ENCODE results near the gene DIPK1A.

DIPK1A gene

GRCh38 chr1:92948071-92948470, 13.2 kb downstream of the DIPK1A start:
- Histone ChIP-seq H3K27ac (no peak overlapping the region), H3K27me3 (no peaks in the 10 kb centered on the region), H3K36me3 (no peaks in the 10 kb centered on the region), H3K4me3 (no peak overlapping the region), H3K4me1 (peaks cover 0 to 65% (median 18%) of the 10 kb centered on the region in 4 donors), H3K9me3 (no peaks in the 10 kb centered on the region)
- no peak for DNase-seq
- no peak for TF ChIP-seq CTCF (IDR thresholded peaks at IDR 0.05)
- intact Hi-C loops (cut with DNase I; ENCODE audit: low total_unique reads): no loop called here

GRCh38 chr1:92945748-92946270, 15.5 kb downstream of the DIPK1A start:
- H3K4me3 ChIP-seq: no peak overlapping the region
- peak overlapping the region in 1 of 2 donors; percentile 60 for H3K27ac ChIP-seq
- intact Hi-C loops (cut with DNase I; ENCODE audit: low total_unique reads): no loop called here

GRCh38 chr1:92944901-92945747, 16.1 kb downstream of the DIPK1A start:
- Histone ChIP-seq H3K4me1 (peaks cover 0 to 65% (median 32%) of the 10 kb centered on the region in 4 donors), H3K27ac (peak overlapping the region; percentile 51 to 60), H3K9me3 (no peaks in the 10 kb centered on the region), H3K27me3 (no peaks in the 10 kb centered on the region), H3K4me3 (no peak overlapping the region), H3K36me3 (no peaks in the 10 kb centered on the region)
- no peak for TF ChIP-seq CTCF (IDR thresholded peaks at IDR 0.05)
- no peak for DNase-seq
- intact Hi-C loops (cut with DNase I; ENCODE audit: low total_unique reads): no loop called here

More at GRCh38 chr1:92945748-92946270, 15.5 kb downstream of the DIPK1A start:
- no peaks in the 10 kb centered on the region for H3K9me3 ChIP-seq
- H3K27me3 ChIP-seq: no peaks in the 10 kb centered on the region
- peaks cover 0 to 65% (median 26%) of the 10 kb centered on the region in 4 donors for H3K4me1 ChIP-seq
- TF ChIP-seq CTCF (IDR thresholded peaks at IDR 0.05): no peak
- no peaks in the 10 kb centered on the region for H3K36me3 ChIP-seq
- no peak for DNase-seq

- Histone ChIP-seq H3K27ac (peak overlapping the region; percentile 42 to 60), H3K4me1 (peaks cover 0 to 74% (median 34%) of the 10 kb centered on the region in 4 donors), H3K36me3 (no peaks in the 10 kb centered on the region), H3K27me3 (no peaks in the 10 kb centered on the region), H3K4me3 (no peak overlapping the region), H3K9me3 (no peaks in the 10 kb centered on the region)
- DNase-seq: no peak
- intact Hi-C loops (cut with DNase I; ENCODE audit: low total_unique reads): no loop called here
- TF ChIP-seq CTCF (IDR thresholded peaks at IDR 0.05): no peak
These were observed 17.8 kb downstream of the DIPK1A start for GRCh38 chr1:92943502-92943847.

GRCh38 chr1:92940541-92940940, 20.7 kb downstream of the DIPK1A start:
- DNase-seq: no peak
- intact Hi-C loops (cut with DNase I; ENCODE audit: low total_unique reads): no loop called here
- H3K36me3 ChIP-seq: no peaks in the 10 kb centered on the region
- H3K27me3 ChIP-seq: no peaks in the 10 kb centered on the region
- H3K27ac ChIP-seq: peak overlapping the region in 1 of 2 donors; percentile 9
- H3K4me1 ChIP-seq: peaks cover 0 to 92% (median 39%) of the 10 kb centered on the region in 4 donors
- no peaks in the 10 kb centered on the region for H3K9me3 ChIP-seq
- no peak for TF ChIP-seq CTCF (IDR thresholded peaks at IDR 0.05)
- no peak overlapping the region for H3K4me3 ChIP-seq

Measured in tibial artery (tissue), 4 donors.